COLO829 (cell line): ENCODE measurements around the gene ICOSLG.
"Not testable (repeated sequence)": the region's sequence is repeated elsewhere in the genome, so short reads cannot be mapped to it uniquely, and the experiment has no call there.

ENCODE experiments used
- DNase-seq: peaks from one replicate; pipeline ENCODE4 v3.0.0; 2012; ENCODE audit warnings: low spot score

The ICOSLG gene

DNA sequence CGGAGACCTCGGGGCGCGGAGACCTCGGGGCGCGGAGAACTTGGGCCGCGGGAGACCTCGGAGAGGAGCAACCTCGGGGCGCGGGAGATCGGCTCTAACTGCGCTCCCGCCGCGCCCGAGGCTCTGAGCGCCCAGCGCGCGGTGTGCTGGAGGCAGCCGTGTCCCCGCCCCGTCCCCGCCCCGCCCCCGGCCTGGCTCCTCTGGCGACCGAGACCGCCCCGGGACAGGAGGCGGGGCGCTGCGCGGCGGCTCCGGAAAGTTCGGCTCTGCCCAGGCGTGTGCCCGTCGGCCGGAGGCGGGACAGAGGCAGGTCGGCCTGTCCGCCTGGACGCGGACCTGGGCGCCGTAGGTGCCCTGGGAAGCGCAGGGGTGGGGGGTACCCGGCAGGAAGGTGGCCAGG, at the start of gene ICOSLG:
Gene ICOSLG, minus strand, starts transcription at position 102 of the 400 bp plus-strand sequence. CDS start 126 bp downstream, outside the sequence.
- not testable (repeated sequence) for DNase-seq

- no peak for DNase-seq
These were observed 48.8 kb upstream of the ICOSLG start for GRCh38 chr21:44289381-44290010.

- DNase-seq, result no peak
These were observed 47.7 kb upstream of the ICOSLG start for GRCh38 chr21:44288251-44289110.

DNA sequence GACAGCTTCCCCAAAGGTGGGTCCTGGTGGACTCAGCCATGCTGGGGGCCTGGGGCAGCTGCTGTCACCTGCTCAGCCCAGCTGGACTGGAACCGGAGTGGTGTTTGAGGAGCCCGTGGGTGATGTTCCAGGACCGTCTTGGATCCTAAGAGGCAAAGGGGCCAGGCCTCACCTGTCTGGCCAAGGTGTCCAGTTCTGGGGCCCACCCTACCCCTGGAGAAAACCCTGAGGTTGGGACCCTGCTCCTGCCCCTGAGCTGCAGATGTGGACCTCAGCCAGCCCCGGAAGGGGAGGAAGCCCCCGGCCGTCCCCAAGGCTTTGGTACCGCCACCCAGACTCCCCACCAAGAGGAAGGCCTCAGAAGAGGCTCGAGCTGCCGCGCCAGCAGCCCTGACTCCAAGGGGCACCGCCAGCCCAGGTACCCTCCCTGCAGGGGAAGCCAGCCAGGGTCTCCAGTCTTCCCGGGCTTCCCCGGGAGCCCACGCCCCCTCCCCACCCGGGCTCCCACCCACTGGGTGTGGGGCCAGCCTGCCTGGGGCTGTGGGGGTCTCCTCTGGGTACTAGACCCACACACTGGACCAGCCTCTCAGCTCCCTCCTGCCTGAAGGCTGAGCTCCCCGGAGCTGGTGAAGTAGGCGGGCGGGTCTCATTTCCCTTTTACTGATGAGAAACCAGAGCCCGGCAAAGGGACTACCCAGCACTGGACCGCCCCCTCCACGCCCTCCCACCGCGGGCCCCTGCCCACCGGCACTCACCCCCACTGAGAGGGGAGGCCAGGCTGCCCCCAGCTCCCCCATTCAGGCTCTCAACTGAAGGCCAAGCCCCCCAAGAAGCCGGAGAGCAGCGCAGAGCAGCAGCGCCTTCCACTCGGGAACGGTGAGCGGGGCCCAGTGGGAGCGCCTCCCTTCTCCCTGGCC, 46.2 kb upstream of the ICOSLG start:
- no peak for DNase-seq

- DNase-seq, result no peak
These were observed 45.5 kb upstream of the ICOSLG start for GRCh38 chr21:44286086-44286715.

GRCh38 chr21:44285138-44285992, 44.6 kb upstream of the ICOSLG start, which contains the start of gene AIRE:
Gene AIRE, plus strand, starts transcription at chr21:44285876. Its CDS starts 131 bp downstream, at chr21:44286007.
- DNase-seq, result no peak

- no peak for DNase-seq
These were observed 43.2 kb upstream of the ICOSLG start for GRCh38 chr21:44283948-44284347.

DNA sequence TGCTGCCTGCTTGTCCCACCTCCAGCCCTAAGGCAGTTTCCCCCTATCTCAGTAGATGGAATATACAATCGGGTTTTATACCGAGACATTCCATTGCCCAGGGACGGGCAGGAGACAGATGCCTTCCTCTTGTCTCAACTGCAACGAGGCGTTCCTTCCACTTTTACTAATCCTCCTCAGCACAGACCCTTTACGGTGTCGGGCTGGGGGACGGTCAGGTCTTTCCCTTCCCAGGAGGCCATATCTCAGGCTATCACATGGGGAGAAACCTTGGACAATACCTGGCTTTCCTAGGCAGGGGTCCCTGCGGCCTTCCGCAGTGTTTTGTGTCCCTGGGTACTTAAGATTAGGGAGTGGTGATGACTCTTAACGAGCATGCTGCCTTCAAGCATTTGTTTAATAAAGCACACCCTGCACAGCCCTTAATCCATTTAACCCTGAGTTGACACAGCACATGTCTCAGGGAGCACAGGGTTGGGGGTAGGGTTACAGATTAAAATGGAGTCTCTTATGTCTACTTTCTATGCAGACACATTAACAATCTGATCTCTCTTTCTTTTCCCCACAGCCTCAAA, 42.6 kb upstream of the ICOSLG start:
- DNase-seq, result not testable (repeated sequence)

- DNase-seq, result no peak
These were observed 41.6 kb upstream of the ICOSLG start for GRCh38 chr21:44282370-44282769.

DNA sequence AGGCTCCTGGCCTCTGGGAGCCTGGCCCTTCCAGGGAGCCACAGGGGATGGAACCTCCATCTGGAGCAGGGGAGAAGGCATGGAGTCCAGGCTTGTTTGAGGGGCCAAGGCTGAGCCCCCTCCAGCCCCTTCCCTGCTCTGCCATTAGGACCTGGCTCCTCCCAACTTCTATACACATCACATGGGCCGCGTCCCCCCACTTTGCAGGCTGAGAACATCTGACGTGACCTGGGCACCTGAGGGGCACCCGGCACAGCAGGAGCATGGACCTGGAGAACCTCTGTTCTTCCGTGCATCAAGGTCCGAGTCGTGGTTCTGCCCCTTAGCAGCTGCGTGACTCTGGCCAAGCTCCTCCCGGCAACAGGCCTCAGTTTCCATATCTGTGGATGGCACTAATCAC, 41.1 kb upstream of the ICOSLG start:
- no peak for DNase-seq

DNA sequence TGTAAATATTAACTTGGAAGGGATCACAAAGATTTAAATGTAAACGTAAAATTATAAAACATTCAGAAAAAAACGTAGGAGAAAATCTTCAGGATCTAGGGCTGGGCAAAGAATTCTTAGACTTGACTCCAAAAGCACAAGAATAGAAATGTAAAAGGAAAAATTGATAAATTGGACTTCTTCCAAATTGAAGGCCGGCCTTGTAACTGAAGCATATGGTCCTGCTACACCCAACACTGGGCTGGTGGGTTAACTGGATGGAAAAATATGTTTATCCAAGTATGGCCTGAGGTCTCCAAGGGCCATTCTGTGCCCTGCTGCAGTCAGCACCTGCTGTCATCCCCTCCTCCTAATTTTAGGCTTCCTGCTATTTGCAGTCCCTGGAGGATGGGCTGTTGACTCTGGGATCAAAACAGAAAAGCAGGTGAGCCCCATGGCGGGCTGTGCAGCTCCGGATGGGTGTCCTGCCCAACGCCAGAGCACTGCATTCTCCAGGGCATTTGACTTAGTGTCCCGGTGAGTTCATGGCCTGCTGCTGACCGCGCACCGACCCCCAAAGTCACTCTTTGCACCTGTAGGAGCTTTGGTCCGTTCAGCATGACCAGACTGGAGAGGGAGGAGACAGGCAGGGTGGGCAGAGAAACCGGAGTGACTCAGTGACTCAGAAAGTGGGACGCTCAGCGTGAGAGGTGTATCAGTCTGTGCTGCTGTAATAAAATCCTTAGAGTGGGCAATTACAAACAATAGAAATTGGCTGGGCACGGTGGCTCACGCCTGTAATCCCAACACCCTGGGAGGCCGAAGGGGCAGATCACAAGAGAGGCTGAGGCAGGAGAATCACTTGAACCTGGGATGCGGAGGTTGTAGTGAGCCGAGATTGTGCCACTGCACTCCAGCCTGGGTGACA, 38.9 kb upstream of the ICOSLG start:
- DNase-seq, result no peak

DNA sequence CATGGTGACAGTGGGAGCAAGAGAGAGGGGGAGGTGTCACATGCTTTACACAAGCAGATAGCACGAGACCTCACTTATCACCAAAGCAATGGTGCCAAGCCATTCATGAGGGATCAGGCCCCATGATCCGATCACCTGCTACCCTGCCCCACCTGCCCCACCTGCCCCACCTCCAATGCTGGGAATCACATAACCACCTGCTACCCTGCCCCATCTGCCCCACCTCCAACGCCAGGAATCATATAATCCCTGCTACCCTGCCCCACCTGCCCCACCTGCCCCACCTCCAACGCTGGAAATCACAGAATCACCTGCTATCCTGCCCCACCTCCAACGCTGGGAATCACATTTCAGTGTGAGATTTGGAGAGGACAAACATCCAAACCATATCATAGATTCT, 34.3 kb upstream of the ICOSLG start:
- no peak for DNase-seq

DNA sequence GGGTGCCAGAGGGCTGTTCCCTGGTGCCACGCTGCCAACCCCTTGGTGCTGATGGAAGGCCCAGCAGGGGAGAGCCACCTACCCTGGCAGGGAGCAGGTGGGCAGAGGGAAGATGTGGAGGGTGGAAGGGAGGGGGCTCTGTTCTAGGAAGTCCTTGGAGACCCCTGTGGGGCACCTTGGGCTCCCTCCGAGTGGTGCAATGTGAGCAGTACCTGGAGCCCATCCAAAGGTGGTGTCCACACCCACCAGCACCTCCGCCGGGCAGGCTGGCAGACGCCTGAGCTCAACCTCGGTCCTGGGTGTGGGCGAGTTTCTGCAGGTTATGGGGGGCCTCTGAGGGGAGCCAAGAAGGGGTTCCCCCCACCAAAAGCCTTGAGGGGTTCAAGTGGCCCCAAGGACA, 32.3 kb upstream of the ICOSLG start:
- DNase-seq, result no peak

DNA sequence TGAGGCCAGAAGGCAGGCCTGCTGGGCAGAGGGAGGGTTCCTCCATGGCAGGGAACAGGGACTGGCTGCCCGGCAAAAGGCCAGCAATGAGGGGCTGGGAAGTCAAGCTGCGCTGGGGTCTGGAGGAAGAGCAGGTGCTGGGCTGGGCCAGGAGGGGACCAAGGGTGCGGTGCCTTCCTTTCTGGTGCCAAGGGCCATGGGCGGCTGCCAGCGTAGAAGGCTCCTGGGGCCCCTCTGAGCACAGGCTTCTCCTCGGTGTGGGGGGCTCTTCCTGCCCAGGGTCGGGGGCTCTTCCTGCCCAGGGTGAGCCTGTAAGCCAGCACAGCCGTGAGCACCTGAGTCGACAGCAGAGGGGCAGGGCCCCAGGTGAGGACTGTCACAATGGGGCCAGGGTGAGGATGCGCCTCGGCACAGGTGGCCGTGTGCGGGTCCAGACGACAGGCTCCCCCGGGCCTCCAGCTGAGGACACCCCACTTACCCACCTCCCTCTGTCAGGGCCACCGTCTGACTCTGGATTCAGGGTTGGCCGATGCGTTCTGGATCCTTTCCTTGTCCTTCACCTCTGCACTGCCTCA, 31.6 kb upstream of the ICOSLG start:
- no peak for DNase-seq

DNA sequence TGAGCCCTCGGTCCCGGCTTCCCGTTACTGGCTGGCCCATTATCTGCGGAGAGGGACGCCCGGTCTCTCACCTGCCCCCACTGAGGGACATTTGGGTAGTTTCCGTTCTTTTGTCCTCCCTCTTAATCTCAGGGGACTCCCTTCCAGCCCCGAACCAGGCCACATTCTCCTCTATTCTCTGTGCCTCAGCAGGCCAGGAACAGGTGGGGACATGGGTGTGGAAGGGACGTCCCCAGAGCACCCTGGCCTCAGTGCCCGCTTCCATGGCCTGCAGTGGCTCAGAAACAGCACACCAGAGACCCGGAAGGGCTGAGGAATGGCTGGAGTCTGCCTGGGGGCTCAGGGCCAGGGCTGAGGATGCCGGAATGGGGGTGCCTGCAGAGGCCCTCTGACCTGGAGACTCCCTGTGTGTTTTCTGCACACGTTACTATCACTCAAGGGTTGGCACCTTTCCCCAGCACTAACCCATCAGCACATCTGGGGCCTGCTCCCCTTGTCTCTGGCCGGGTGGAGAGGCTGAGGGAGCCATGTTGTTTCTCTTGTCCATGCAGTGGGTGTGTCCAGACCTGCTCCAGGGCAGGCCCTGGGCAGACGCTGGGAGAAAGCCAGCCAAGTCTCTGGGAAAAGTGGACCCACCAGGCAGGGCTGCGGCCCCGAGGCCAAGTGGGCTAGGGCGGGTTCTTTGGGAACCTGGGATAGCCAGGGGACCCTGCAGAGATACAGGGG, 31.0 kb upstream of the ICOSLG start:
- DNase-seq, result no peak

GRCh38 chr21:44269090-44269489, 28.3 kb upstream of the ICOSLG start:
- DNase-seq, result no peak

- no peak for DNase-seq
These were observed 27.0 kb upstream of the ICOSLG start for GRCh38 chr21:44267655-44268142.

DNA sequence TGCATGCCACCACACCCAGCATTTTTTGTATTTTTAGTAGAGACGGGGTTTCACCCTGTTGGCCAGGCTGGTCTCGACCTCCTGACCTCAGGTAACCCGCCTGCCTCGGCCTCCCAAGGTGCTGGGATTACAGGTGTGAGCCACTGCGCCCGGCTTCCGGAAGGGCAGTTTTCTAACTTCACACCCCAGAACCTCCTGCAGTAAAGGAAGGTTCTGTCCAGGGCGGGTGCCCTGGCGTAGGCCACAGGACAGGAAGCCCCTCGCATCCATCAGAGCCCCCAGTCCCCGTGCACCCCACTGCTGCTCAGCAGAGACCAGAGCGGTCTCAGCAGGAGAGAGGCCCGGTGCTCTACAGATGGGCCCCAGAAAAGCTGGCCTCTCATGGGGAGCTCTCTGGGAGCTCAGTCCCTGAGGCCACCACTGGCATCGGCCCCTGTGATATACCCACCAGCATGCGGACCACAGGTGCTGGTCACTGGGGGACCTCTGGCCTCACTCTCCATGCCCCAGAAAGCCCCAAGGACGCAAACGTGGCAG, 25.1 kb upstream of the ICOSLG start:
- no peak for DNase-seq
